GM23338 (cell line): ENCODE results near the gene TNFRSF8. TPM values are rescaled to one million over a fixed set of nuclear protein-coding genes. Genes with fewer than 3 reads are reported as not detected.

ENCODE experiments used
- ATAC-seq: fragments of 200-7000 bp; cut with Tn5 transposase; 3 replicates; pipeline ENCODE4 v1.9.1; 2020
- DNase-seq: peaks from one replicate; pipeline ENCODE4 v3.0.0-alpha.2; 2015; ENCODE audit warnings: low spot score
- H2AFZ ChIP-seq: fragments of 200-600 bp; sonication (generic); 2 replicates; pipeline ENCODE4 v1.8.0; 2016; ENCODE audit warnings: antibody characterized with exemption, mild to moderate bottlenecking, moderate library complexity
- H3F3A ChIP-seq: fragments of 200-600 bp; sonication (generic); replicated peaks from 2 replicates; pipeline ENCODE4 v1.8.0; 2017; ENCODE audit warnings: antibody characterized with exemption, mixed run types, low read depth
- H3K27ac ChIP-seq: fragments of 200-600 bp; sonication (generic); 2 replicates; pipeline ENCODE4 v1.6.1; 2016; ENCODE audit warnings: low read depth
- H3K27me3 ChIP-seq: fragments of 200-600 bp; sonication (generic); 2 replicates; pipeline ENCODE4 v1.8.0; 2016; ENCODE audit warnings: mild to moderate bottlenecking, mixed run types, moderate library complexity; ENCODE audit not compliant: insufficient read depth
- H3K36me3 ChIP-seq: fragments of 200-600 bp; sonication (generic); 2 replicates; pipeline ENCODE4 v1.8.0; 2016; ENCODE audit warnings: mild to moderate bottlenecking; ENCODE audit not compliant: insufficient read depth
- H3K4me1 ChIP-seq: fragments of 200-600 bp; sonication (generic); 2 replicates; pipeline ENCODE4 v1.8.0; 2016; ENCODE audit warnings: mild to moderate bottlenecking, moderate library complexity; ENCODE audit not compliant: insufficient read depth
- H3K4me2 ChIP-seq: fragments of 200-600 bp; sonication (generic); 2 replicates; pipeline ENCODE4 v1.7.1; 2017; ENCODE audit warnings: mixed run types
- H3K4me3 ChIP-seq: fragments of 200-600 bp; sonication (generic); 2 replicates; pipeline ENCODE4 v1.6.1; 2016; ENCODE audit warnings: mixed run types
- H3K79me2 ChIP-seq: fragments of 200-600 bp; sonication (generic); replicated peaks from 2 replicates; pipeline ENCODE4 v1.8.0; 2017; ENCODE audit warnings: mild to moderate bottlenecking; ENCODE audit not compliant: insufficient read depth
- H3K9me2 ChIP-seq: fragments of 200-600 bp; sonication (generic); 2 replicates; pipeline ENCODE4 v1.8.0; 2017; ENCODE audit not compliant: insufficient read depth
- H4K20me1 ChIP-seq: fragments of 200-600 bp; sonication (generic); replicated peaks from 2 replicates; pipeline ENCODE4 v1.8.0; 2017; ENCODE audit warnings: mild to moderate bottlenecking; ENCODE audit not compliant: insufficient read depth
- H3K27ac Mint-ChIP-seq: 2 replicates; pipeline ENCODE4 v1.8.0; 2020; ENCODE audit warnings: inconsistent platforms, mild to moderate bottlenecking, moderate library complexity, mixed read lengths
- H3K27me3 Mint-ChIP-seq: 3 replicates; pipeline ENCODE4 v1.8.0; 2022; ENCODE audit warnings: low read depth, mild to moderate bottlenecking, moderate library complexity, mixed read lengths, inconsistent platforms; ENCODE audit not compliant: insufficient read depth, poor library complexity
- H3K36me3 Mint-ChIP-seq: 3 replicates; pipeline ENCODE4 v1.8.0; 2021; ENCODE audit warnings: low read depth, mild to moderate bottlenecking, inconsistent platforms, moderate library complexity, mixed read lengths
- H3K4me1 Mint-ChIP-seq: 3 replicates; pipeline ENCODE4 v1.8.0; 2020; ENCODE audit warnings: mild to moderate bottlenecking, inconsistent platforms, mixed read lengths
- H3K4me3 Mint-ChIP-seq: 3 replicates; pipeline ENCODE4 v1.8.0; 2021; ENCODE audit warnings: moderate library complexity, mild to moderate bottlenecking, inconsistent platforms, mixed read lengths
- H3K9me3 Mint-ChIP-seq: 3 replicates; pipeline ENCODE4 v1.8.0; 2020; ENCODE audit warnings: moderate library complexity, mild to moderate bottlenecking, inconsistent platforms, mixed read lengths
- CREB1 ChIP-seq: fragments of 250-450 bp; sonication (Bioruptor Pico); IDR thresholded peaks from 2 replicates; pipeline ENCODE4 v1.5.0; 2020; ENCODE audit warnings: low read depth, mild to moderate bottlenecking, moderate library complexity
- EZH2 ChIP-seq: fragments of 200-600 bp; sonication (generic); IDR thresholded peaks from one replicate; pipeline ENCODE4 v1.8.0; 2017; ENCODE audit warnings: antibody characterized with exemption, mild to moderate bottlenecking, low read depth; ENCODE audit not compliant: unreplicated experiment
- EZH2phosphoT487 ChIP-seq: fragments of 200-600 bp; sonication (generic); IDR thresholded peaks from one replicate; pipeline ENCODE4 v1.8.1; 2018; ENCODE audit warnings: antibody characterized with exemption; ENCODE audit not compliant: unreplicated experiment
- JUNB ChIP-seq: IDR thresholded peaks from one replicate; pipeline ENCODE4 v1.6.1; 2016; ENCODE audit warnings: antibody characterized with exemption; ENCODE audit not compliant: unreplicated experiment
- POLR2AphosphoS5 ChIP-seq: IDR thresholded peaks from 2 replicates; pipeline ENCODE4 v1.6.1; 2016; ENCODE audit warnings: antibody characterized with exemption, low read depth
- ZNF114 ChIP-seq: fragments of 250-450 bp; sonication (Bioruptor Pico); IDR thresholded peaks from 2 replicates; pipeline ENCODE4 v1.5.0; 2020; ENCODE audit warnings: mild to moderate bottlenecking, moderate library complexity
- ZNF331 ChIP-seq: fragments of 250-450 bp; sonication (Bioruptor Pico); IDR thresholded peaks from 2 replicates; pipeline ENCODE4 v1.5.0; 2020; ENCODE audit warnings: low read depth, mild to moderate bottlenecking, moderate library complexity
- polyA plus RNA-seq: library from polyadenylated mRNA; unstranded; fragments of >200 nt; fragmentation: Nextera tagmentation; extraction: Ambion mirVana; gene quantifications from 2 replicates; pipeline ENCODE4 v1.2.1, GENCODE V29; 2016
- total RNA-seq: library from RNA; depleted of rRNA; stranded (reverse); fragments of >200 nt; shearing (Covaris generic); gene quantifications from 2 replicates; pipeline ENCODE4 v1.2.3, GENCODE V29; 2014
- TF ChIP-seq, protein P1 (sequence below), 2 experiments: fragments of 200-600 bp in 1 of 2; sonication (generic) in 1 of 2; conservative IDR thresholded peaks; 2 replicates each; pipeline versions ENCODE4 v1.5.1 to v1.6.1; 2016 to 2017; ENCODE audit warnings: antibody characterized with exemption in 2 of 2, low read depth in 2 of 2, mild to moderate bottlenecking in 2 of 2, moderate library complexity in 1 of 2
- TF ChIP-seq, protein P2 (sequence below): fragments of 250-450 bp; sonication (Bioruptor Pico); IDR thresholded peaks from 2 replicates; pipeline ENCODE4 v1.5.0; 2020; ENCODE audit warnings: mild to moderate bottlenecking, moderate library complexity
- TF ChIP-seq, protein P3 (sequence below): IDR thresholded peaks from 2 replicates; pipeline ENCODE4 v1.6.1; 2016; ENCODE audit warnings: antibody characterized with exemption

TNFRSF8 gene
- total and polyA plus RNA-seq, 2 experiments from 2014 or later: 11.7 to 28.2 TPM

DNA sequence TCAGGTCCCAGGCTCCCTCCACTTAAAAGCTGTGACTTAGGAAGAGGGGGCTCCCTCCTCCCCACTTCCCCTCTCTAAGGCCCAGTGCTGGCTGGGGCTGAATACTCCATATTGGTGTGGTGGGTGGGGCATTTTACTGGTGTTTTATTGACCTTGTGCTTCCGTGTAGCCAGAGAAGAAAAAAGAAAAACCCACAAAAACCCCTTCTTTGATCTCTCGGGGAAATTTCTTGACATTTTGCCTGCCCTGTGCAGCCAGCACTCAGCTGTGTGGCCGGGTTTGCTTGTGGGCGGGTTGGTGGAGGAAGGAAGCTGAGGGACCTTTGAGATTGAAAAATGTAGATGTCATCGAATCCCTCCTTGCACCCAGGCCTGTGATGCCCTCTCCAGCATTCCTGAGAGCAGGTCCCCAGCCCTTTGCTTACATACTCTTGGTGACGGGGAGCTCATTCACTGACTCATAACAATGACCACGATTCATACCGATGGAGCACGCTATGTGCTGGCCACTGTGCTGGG is 24.8 kb downstream of the TNFRSF8 start:
- Mint-ChIP-seq H3K27ac (no peak overlapping the region), H3K4me1 (peaks cover 8% of the 10 kb centered on the region; the same call in 1 of the 3 replicates), H3K36me3 (peaks cover 31% of the 10 kb centered on the region; the same call in 2 of the 3 replicates), H3K9me3 (peaks cover 4% of the 10 kb centered on the region), H3K4me3 (no peak overlapping the region), H3K27me3 (peaks cover 16% of the 10 kb centered on the region)
- Histone ChIP-seq H3K4me2 (no peak overlapping the region), H3K27ac (no peak overlapping the region), H3K79me2 (peaks cover 4% of the 10 kb centered on the region), H3K4me1 (no peaks in the 10 kb centered on the region), H2AFZ (no peak overlapping the region), H4K20me1 (no peaks in the 10 kb centered on the region; the same call in 1 of the 2 replicates), H3K27me3 (no peaks in the 10 kb centered on the region), H3K9me2 (no peaks in the 10 kb centered on the region), H3F3A (0 out of 2 replicates have a peak, but pooled peaks cover 3% of the 10 kb centered on the region), H3K36me3 (no peaks in the 10 kb centered on the region), H3K4me3 (no peak overlapping the region)
- TF ChIP-seq, protein P1, sequence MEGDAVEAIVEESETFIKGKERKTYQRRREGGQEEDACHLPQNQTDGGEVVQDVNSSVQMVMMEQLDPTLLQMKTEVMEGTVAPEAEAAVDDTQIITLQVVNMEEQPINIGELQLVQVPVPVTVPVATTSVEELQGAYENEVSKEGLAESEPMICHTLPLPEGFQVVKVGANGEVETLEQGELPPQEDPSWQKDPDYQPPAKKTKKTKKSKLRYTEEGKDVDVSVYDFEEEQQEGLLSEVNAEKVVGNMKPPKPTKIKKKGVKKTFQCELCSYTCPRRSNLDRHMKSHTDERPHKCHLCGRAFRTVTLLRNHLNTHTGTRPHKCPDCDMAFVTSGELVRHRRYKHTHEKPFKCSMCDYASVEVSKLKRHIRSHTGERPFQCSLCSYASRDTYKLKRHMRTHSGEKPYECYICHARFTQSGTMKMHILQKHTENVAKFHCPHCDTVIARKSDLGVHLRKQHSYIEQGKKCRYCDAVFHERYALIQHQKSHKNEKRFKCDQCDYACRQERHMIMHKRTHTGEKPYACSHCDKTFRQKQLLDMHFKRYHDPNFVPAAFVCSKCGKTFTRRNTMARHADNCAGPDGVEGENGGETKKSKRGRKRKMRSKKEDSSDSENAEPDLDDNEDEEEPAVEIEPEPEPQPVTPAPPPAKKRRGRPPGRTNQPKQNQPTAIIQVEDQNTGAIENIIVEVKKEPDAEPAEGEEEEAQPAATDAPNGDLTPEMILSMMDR (conservative IDR thresholded peaks at IDR 0.05; ENCODE audit: low read depth in 2 of 2): no peak
- DNase-seq (no peak), ATAC-seq (no peak)

DNA sequence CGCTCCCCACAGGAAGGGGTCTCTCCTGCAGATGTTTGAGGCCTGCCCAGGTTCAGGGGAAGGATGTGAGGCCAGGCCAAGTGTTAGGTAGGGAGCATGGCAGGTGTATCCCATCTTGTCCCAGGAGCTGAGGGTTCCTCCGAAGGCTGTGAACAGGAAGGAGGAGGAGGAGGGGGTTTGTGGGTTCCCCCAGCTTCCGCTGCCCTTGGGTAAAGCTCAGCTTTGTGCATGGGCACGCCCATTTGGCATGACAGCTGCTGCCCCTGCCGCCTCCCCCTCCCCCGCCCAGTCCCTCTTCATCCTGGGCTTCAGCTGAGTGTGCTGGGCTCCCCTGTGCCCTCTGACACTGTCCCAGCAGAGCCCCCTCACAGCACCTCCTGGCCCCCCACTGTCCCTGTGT is 25.5 kb downstream of the TNFRSF8 start:
- no peak overlapping the region for H2AFZ ChIP-seq
- DNase-seq (no peak), ATAC-seq (no peak)
- H3F3A ChIP-seq: 0 out of 2 replicates have a peak, but pooled peaks cover 3% of the 10 kb centered on the region
- H3K27ac ChIP-seq: no peak overlapping the region
- H3K9me2 ChIP-seq: no peaks in the 10 kb centered on the region
- no peaks in the 10 kb centered on the region for H3K4me1 ChIP-seq
- H3K36me3 ChIP-seq: no peaks in the 10 kb centered on the region
- no peak overlapping the region for H3K4me3 ChIP-seq
- H3K4me2 ChIP-seq: no peak overlapping the region
- no peak overlapping the region for H3K27ac Mint-ChIP-seq
- peaks cover 9% of the 10 kb centered on the region for H3K79me2 ChIP-seq
- peaks cover 8% of the 10 kb centered on the region; the same call in 1 of the 3 replicates for H3K4me1 Mint-ChIP-seq
- H3K27me3 ChIP-seq: no peaks in the 10 kb centered on the region
- peaks cover 25% of the 10 kb centered on the region; the same call in 2 of the 3 replicates for H3K36me3 Mint-ChIP-seq
- H3K27me3 Mint-ChIP-seq: peaks cover 16% of the 10 kb centered on the region
- no peak overlapping the region for H3K4me3 Mint-ChIP-seq
- H4K20me1 ChIP-seq: no peaks in the 10 kb centered on the region; the same call in 1 of the 2 replicates
- H3K9me3 Mint-ChIP-seq: no peaks in the 10 kb centered on the region
- TF ChIP-seq POLR2AphosphoS5: no peak
- no peak for TF ChIP-seq ZNF331 (CRISPR knock-in tag)
- TF ChIP-seq, protein P2, sequence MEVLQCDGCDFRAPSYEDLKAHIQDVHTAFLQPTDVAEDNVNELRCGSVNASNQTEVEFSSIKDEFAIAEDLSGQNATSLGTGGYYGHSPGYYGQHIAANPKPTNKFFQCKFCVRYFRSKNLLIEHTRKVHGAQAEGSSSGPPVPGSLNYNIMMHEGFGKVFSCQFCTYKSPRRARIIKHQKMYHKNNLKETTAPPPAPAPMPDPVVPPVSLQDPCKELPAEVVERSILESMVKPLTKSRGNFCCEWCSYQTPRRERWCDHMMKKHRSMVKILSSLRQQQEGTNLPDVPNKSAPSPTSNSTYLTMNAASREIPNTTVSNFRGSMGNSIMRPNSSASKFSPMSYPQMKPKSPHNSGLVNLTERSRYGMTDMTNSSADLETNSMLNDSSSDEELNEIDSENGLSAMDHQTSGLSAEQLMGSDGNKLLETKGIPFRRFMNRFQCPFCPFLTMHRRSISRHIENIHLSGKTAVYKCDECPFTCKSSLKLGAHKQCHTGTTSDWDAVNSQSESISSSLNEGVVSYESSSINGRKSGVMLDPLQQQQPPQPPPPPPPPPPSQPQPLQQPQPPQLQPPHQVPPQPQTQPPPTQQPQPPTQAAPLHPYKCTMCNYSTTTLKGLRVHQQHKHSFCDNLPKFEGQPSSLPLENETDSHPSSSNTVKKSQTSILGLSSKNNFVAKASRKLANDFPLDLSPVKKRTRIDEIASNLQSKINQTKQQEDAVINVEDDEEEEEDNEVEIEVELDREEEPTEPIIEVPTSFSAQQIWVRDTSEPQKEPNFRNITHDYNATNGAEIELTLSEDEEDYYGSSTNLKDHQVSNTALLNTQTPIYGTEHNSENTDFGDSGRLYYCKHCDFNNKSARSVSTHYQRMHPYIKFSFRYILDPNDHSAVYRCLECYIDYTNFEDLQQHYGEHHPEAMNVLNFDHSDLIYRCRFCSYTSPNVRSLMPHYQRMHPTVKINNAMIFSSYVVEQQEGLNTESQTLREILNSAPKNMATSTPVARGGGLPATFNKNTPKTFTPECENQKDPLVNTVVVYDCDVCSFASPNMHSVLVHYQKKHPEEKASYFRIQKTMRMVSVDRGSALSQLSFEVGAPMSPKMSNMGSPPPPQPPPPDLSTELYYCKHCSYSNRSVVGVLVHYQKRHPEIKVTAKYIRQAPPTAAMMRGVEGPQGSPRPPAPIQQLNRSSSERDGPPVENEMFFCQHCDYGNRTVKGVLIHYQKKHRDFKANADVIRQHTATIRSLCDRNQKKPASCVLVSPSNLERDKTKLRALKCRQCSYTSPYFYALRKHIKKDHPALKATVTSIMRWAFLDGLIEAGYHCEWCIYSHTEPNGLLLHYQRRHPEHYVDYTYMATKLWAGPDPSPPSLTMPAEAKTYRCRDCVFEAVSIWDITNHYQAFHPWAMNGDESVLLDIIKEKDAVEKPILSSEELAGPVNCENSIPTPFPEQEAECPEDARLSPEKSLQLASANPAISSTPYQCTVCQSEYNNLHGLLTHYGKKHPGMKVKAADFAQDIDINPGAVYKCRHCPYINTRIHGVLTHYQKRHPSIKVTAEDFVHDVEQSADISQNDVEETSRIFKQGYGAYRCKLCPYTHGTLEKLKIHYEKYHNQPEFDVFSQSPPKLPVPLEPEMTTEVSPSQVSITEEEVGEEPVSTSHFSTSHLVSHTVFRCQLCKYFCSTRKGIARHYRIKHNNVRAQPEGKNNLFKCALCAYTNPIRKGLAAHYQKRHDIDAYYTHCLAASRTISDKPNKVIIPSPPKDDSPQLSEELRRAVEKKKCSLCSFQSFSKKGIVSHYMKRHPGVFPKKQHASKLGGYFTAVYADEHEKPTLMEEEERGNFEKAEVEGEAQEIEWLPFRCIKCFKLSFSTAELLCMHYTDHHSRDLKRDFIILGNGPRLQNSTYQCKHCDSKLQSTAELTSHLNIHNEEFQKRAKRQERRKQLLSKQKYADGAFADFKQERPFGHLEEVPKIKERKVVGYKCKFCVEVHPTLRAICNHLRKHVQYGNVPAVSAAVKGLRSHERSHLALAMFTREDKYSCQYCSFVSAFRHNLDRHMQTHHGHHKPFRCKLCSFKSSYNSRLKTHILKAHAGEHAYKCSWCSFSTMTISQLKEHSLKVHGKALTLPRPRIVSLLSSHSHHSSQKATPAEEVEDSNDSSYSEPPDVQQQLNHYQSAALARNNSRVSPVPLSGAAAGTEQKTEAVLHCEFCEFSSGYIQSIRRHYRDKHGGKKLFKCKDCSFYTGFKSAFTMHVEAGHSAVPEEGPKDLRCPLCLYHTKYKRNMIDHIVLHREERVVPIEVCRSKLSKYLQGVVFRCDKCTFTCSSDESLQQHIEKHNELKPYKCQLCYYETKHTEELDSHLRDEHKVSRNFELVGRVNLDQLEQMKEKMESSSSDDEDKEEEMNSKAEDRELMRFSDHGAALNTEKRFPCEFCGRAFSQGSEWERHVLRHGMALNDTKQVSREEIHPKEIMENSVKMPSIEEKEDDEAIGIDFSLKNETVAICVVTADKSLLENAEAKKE (CRISPR knock-in tag): no peak
- no peak for TF ChIP-seq ZNF114
- no peak for TF ChIP-seq JUNB
- TF ChIP-seq, protein P1 (conservative IDR thresholded peaks at IDR 0.05; ENCODE audit: low read depth in 2 of 2): no peak
- TF ChIP-seq EZH2: no peak
- TF ChIP-seq CREB1 (CRISPR knock-in tag): no peak
- no peak for TF ChIP-seq EZH2phosphoT487
- TF ChIP-seq, protein P3, sequence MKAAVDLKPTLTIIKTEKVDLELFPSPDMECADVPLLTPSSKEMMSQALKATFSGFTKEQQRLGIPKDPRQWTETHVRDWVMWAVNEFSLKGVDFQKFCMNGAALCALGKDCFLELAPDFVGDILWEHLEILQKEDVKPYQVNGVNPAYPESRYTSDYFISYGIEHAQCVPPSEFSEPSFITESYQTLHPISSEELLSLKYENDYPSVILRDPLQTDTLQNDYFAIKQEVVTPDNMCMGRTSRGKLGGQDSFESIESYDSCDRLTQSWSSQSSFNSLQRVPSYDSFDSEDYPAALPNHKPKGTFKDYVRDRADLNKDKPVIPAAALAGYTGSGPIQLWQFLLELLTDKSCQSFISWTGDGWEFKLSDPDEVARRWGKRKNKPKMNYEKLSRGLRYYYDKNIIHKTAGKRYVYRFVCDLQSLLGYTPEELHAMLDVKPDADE: no peak
